ENCODE data around the gene MINDY2.

GRCh38 chr15:58742022-58742813 is 28.9 kb upstream of the MINDY2 start:
- TF ChIP-seq POLR2A (IDR thresholded peaks at IDR 0.05) (no peak), CTCF (IDR thresholded peaks at IDR 0.05) (no peak), POLR2AphosphoS5 (IDR thresholded peaks at IDR 0.05; ENCODE audit: insufficient read depth in 1 of 2, low read depth in 1 of 2) (no peak)
